ENCODE data around the gene SLC6A20. TPM values are rescaled to one million over a fixed set of nuclear protein-coding genes. Genes with fewer than 3 reads are reported as not detected.
"Not testable (repeated sequence)": the region's sequence is repeated elsewhere in the genome, so short reads cannot be mapped to it uniquely, and the experiment has no call there.

Gene SLC6A20
- total RNA-seq, 1 experiment from 2014 or later: 0.89 TPM

DNA sequence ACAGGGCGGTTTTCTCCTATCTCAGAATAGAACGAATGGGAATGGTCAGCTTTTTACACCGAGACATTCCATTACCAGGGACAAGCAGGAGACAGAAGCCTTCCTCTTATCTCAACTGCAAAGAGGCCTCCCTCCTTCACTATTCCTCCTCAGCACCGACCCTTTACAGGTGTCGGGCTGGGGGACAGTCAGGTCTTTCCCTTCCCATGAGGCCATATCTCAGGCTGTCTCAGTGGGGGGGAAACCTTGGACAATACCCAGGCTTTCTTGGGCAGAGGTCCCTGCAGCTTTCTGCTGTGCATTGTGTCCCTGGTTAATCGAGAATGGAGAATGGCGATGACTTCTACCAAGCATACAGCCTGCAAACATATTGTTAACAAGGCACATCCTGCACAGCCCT, 39.2 kb downstream of the SLC6A20 start:
- H3K27ac ChIP-seq (ENCODE audit: low read depth, low read length); intact Hi-C loops (cut with micrococcal nuclease); H3K9ac ChIP-seq (ENCODE audit: low read length); H4K20me1 ChIP-seq (ENCODE audit: insufficient read depth); H3K36me3 ChIP-seq (ENCODE audit: control insufficient read depth in 1 of 2, insufficient read depth in 2 of 2, low read length in 2 of 2); RAD21 ChIA-PET (ENCODE audit: low non-redundant PET in 1 of 2, low total read pairs in 2 of 2, uncharacterized antibody in 2 of 2, unreplicated experiment in 2 of 2); H3K79me2 ChIP-seq (ENCODE audit: insufficient read depth, low read length); CTCF ChIA-PET; DNase-seq (ENCODE audit: low read depth, low spot score); H3K27me3 ChIP-seq (ENCODE audit: insufficient read depth, low read length); H3K4me2 ChIP-seq (ENCODE audit: low read length); POLR2A ChIA-PET; ATAC-seq; H2AFZ ChIP-seq (ENCODE audit: low read depth, low read length, poor library complexity, severe bottlenecking); H3K9me3 ChIP-seq (ENCODE audit: control insufficient read depth in 1 of 2, insufficient read depth in 1 of 2, low read depth in 1 of 2, low read length in 2 of 2); H3K4me3 ChIP-seq (replicated peaks in 1 of 2; ENCODE audit: low read depth in 1 of 2, low read length in 2 of 2); H3K9me2 ChIP-seq (ENCODE audit: insufficient read depth); BruUV-seq (replicated peaks): not testable (repeated sequence)
- H3K4me1 ChIP-seq (ENCODE audit: control insufficient read depth in 1 of 2, insufficient read depth in 2 of 2, low read length in 2 of 2): peaks cover 5 to 13% of the 10 kb centered on the region in 2 experiments; a peak in 3 of 4 replicates

DNA sequence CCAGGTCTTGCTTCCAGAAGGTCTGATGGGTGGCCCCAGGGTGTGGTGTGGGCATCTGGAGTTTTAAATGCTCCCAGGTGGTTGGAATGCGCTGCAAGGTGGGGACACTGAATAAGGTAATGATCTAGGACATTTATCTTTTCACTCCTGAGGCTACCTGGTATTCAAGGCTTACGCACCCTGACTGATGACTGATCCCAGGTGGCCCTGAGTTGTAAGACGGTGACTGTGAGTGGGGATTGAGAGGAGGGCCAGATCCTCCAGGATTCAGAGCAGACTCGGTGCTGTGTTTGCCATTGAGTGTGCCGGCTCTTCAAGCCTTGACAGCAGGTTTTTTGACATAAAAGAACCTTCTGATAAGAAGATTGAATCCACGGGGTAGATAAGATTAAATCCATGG, 40.3 kb downstream of the SLC6A20 start:
- RAD21 ChIA-PET (ENCODE audit: low non-redundant PET in 1 of 2, low total read pairs in 2 of 2, uncharacterized antibody in 2 of 2, unreplicated experiment in 2 of 2): no interaction called here
- TF ChIP-seq EZH2 (IDR thresholded peaks at IDR 0.05) (no peak), SRF (IDR thresholded peaks at IDR 0.05; ENCODE audit: low read depth) (no peak), ZFX (IDR thresholded peaks at IDR 0.05) (no peak), TCF7L2 (IDR thresholded peaks at IDR 0.05; ENCODE audit: borderline replicate concordance, extremely low read depth, insufficient read depth, insufficient read length) (no peak), SIN3A (IDR thresholded peaks at IDR 0.05; ENCODE audit: low read depth) (no peak), EZH2phosphoT487 (IDR thresholded peaks at IDR 0.05; ENCODE audit: borderline replicate concordance) (no peak), RAD21 (IDR thresholded peaks at IDR 0.05; ENCODE audit: low read depth) (no peak), CBX3 (IDR thresholded peaks at IDR 0.05; ENCODE audit: low read depth) (no peak), ZNF274 (IDR thresholded peaks at IDR 0.05; ENCODE audit: low read depth, low read length) (no peak), FOSL1 (IDR thresholded peaks at IDR 0.05; ENCODE audit: low read depth) (no peak), SP1 (IDR thresholded peaks at IDR 0.05; ENCODE audit: low read depth) (no peak), EGR1 (IDR thresholded peaks at IDR 0.05; ENCODE audit: low read depth) (no peak), POLR2A (IDR thresholded peaks at IDR 0.05; ENCODE audit: borderline replicate concordance, extremely low read depth, insufficient read depth, insufficient read length) (no peak), YY1 (IDR thresholded peaks at IDR 0.05; ENCODE audit: extremely low read depth, insufficient replicate concordance, low read depth, low read length) (no peak), ELF1 (IDR thresholded peaks at IDR 0.05; ENCODE audit: borderline replicate concordance, low read depth) (no peak)
- TF ChIP-seq, protein P1, sequence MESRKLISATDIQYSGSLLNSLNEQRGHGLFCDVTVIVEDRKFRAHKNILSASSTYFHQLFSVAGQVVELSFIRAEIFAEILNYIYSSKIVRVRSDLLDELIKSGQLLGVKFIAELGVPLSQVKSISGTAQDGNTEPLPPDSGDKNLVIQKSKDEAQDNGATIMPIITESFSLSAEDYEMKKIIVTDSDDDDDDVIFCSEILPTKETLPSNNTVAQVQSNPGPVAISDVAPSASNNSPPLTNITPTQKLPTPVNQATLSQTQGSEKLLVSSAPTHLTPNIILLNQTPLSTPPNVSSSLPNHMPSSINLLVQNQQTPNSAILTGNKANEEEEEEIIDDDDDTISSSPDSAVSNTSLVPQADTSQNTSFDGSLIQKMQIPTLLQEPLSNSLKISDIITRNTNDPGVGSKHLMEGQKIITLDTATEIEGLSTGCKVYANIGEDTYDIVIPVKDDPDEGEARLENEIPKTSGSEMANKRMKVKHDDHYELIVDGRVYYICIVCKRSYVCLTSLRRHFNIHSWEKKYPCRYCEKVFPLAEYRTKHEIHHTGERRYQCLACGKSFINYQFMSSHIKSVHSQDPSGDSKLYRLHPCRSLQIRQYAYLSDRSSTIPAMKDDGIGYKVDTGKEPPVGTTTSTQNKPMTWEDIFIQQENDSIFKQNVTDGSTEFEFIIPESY (IDR thresholded peaks at IDR 0.05; ENCODE audit: extremely low read depth, insufficient replicate concordance, low read length): no peak
- TF ChIP-seq, protein P2, sequence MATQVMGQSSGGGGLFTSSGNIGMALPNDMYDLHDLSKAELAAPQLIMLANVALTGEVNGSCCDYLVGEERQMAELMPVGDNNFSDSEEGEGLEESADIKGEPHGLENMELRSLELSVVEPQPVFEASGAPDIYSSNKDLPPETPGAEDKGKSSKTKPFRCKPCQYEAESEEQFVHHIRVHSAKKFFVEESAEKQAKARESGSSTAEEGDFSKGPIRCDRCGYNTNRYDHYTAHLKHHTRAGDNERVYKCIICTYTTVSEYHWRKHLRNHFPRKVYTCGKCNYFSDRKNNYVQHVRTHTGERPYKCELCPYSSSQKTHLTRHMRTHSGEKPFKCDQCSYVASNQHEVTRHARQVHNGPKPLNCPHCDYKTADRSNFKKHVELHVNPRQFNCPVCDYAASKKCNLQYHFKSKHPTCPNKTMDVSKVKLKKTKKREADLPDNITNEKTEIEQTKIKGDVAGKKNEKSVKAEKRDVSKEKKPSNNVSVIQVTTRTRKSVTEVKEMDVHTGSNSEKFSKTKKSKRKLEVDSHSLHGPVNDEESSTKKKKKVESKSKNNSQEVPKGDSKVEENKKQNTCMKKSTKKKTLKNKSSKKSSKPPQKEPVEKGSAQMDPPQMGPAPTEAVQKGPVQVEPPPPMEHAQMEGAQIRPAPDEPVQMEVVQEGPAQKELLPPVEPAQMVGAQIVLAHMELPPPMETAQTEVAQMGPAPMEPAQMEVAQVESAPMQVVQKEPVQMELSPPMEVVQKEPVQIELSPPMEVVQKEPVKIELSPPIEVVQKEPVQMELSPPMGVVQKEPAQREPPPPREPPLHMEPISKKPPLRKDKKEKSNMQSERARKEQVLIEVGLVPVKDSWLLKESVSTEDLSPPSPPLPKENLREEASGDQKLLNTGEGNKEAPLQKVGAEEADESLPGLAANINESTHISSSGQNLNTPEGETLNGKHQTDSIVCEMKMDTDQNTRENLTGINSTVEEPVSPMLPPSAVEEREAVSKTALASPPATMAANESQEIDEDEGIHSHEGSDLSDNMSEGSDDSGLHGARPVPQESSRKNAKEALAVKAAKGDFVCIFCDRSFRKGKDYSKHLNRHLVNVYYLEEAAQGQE (IDR thresholded peaks at IDR 0.05; ENCODE audit: low read depth): no peak
- CTCF ChIA-PET: no interaction called here

More for the DNA sequence above, 40.3 kb downstream of the SLC6A20 start:
- Histone ChIP-seq H2AFZ (ENCODE audit: low read depth, low read length, poor library complexity, severe bottlenecking) (no peak overlapping the region), H3K79me2 (ENCODE audit: insufficient read depth, low read length) (no peaks in the 10 kb centered on the region), H4K20me1 (ENCODE audit: insufficient read depth) (no peaks in the 10 kb centered on the region), H3K4me1 (ENCODE audit: control insufficient read depth in 1 of 2, insufficient read depth in 2 of 2, low read length in 2 of 2) (peaks cover 2 to 4% of the 10 kb centered on the region in 2 experiments; a peak in 2 of 4 replicates), H3K9me3 (ENCODE audit: control insufficient read depth in 1 of 2, insufficient read depth in 1 of 2, low read depth in 1 of 2, low read length in 2 of 2) (no peaks in the 10 kb centered on the region), H3K36me3 (ENCODE audit: control insufficient read depth in 1 of 2, insufficient read depth in 2 of 2, low read length in 2 of 2) (no peaks in the 10 kb centered on the region), H3K4me2 (ENCODE audit: low read length) (no peak overlapping the region), H3K27ac (ENCODE audit: low read depth, low read length) (no peak overlapping the region), H3K27me3 (ENCODE audit: insufficient read depth, low read length) (no peaks in the 10 kb centered on the region), H3K9ac (ENCODE audit: low read length) (no peak overlapping the region), H3K4me3 (replicated peaks in 1 of 2; ENCODE audit: low read depth in 1 of 2, low read length in 2 of 2) (no peak overlapping the region), H3K9me2 (ENCODE audit: insufficient read depth) (peaks cover 4% of the 10 kb centered on the region; the same call in 1 of the 2 replicates)
- intact Hi-C loops (cut with micrococcal nuclease): no loop called here
- ATAC-seq: no peak
- no TSS peak for BruUV-seq (replicated peaks)
- POLR2A ChIA-PET: no interaction called here
- DNase-seq (ENCODE audit: low read depth, low spot score): no peak
